Fibroblast of the aortic adventitia (primary cell): ENCODE measurements around the gene NCF1. TPM values are rescaled to one million over a fixed set of nuclear protein-coding genes. Genes with fewer than 3 reads are reported as not detected.
"Not testable (repeated sequence)": the region's sequence is repeated elsewhere in the genome, so short reads cannot be mapped to it uniquely, and the experiment has no call there.

Experiments used
- DNase-seq: peaks from one replicate; pipeline ENCODE4 v3.0.0-alpha.2; 2010; ENCODE audit warnings: low read depth
- H3K4me3 ChIP-seq: 2 replicates; pipeline ENCODE4 v1.5.1; 2011; ENCODE audit warnings: low read depth, mild to moderate bottlenecking, control low read depth, low read length, moderate library complexity
- CTCF ChIP-seq: IDR thresholded peaks from 2 replicates; pipeline ENCODE4 v1.5.1; 2011; ENCODE audit warnings: mild to moderate bottlenecking, low read length, control low read depth, inconsistent platforms; ENCODE audit not compliant: insufficient read depth
- total RNA-seq: library from RNA; depleted of rRNA; stranded (reverse); fragments of >200 nt; gene quantifications from 2 replicates; pipeline ENCODE4 v1.2.3, GENCODE V29; 2012; ENCODE audit warnings: low replicate concordance

The NCF1 gene
- total RNA-seq, result not detected in 2 replicates

GRCh38 chr7:74773760-74774750 lies at the start of gene NCF1:
Gene NCF1, plus strand, starts transcription at chr7:74774011. Its CDS starts 21 bp downstream, at chr7:74774032.
- H3K4me3 ChIP-seq, DNase-seq: not testable (repeated sequence)

- H3K4me3 ChIP-seq, result no peak overlapping the region
- no peak for TF ChIP-seq CTCF
- DNase-seq, result no peak
These were observed 48.0 kb upstream of the NCF1 start for GRCh38 chr7:74725840-74726239.

GRCh38 chr7:74726309-74727101 lies 47.3 kb upstream of the NCF1 start:
- H3K4me3 ChIP-seq, result no peak overlapping the region
- TF ChIP-seq CTCF, result no peak
- DNase-seq, result no peak

- not testable (repeated sequence) for DNase-seq, H3K4me3 ChIP-seq
These were observed 45.1 kb upstream of the NCF1 start for GRCh38 chr7:74728686-74729085.

GRCh38 chr7:74730186-74730585 lies 43.6 kb upstream of the NCF1 start:
- not testable (repeated sequence) for DNase-seq, H3K4me3 ChIP-seq

- H3K4me3 ChIP-seq, DNase-seq: not testable (repeated sequence)
These were observed 33.7 kb upstream of the NCF1 start for GRCh38 chr7:74739974-74740703.

- not testable (repeated sequence) for DNase-seq, H3K4me3 ChIP-seq
These were observed 29.8 kb upstream of the NCF1 start for GRCh38 chr7:74743936-74744557.

GRCh38 chr7:74753921-74754482 lies 19.8 kb upstream of the NCF1 start:
- H3K4me3 ChIP-seq, DNase-seq: not testable (repeated sequence)

GRCh38 chr7:74756673-74757072 lies 17.1 kb upstream of the NCF1 start:
- not testable (repeated sequence) for DNase-seq, H3K4me3 ChIP-seq

GRCh38 chr7:74758268-74758667 lies 15.5 kb upstream of the NCF1 start:
- DNase-seq, H3K4me3 ChIP-seq: not testable (repeated sequence)

GRCh38 chr7:74758982-74759381 lies 14.8 kb upstream of the NCF1 start:
- not testable (repeated sequence) for H3K4me3 ChIP-seq, DNase-seq

- not testable (repeated sequence) for DNase-seq, H3K4me3 ChIP-seq
These were observed 8.4 kb upstream of the NCF1 start for GRCh38 chr7:74765205-74765918.

- not testable (repeated sequence) for H3K4me3 ChIP-seq
These were observed 7.3 kb upstream of the NCF1 start for GRCh38 chr7:74766509-74766908.

GRCh38 chr7:74766991-74767390 lies 6.8 kb upstream of the NCF1 start:
- H3K4me3 ChIP-seq, DNase-seq: not testable (repeated sequence)

More at GRCh38 chr7:74766509-74766908, 7.3 kb upstream of the NCF1 start:
- not testable (repeated sequence) for DNase-seq
